Stimulated activated CD8-positive, alpha-beta memory T cell treated with anti-CD3 and anti-CD28 coated beads, Interleukin-7, amount 100 ng/mL, for 4 hours (primary cell): ENCODE measurements around the gene EPHB2.

Source experiments
- DNase-seq, 2 donors: peaks; one replicate each; pipeline ENCODE4 v3.0.0-alpha.2; 2020; ENCODE audit warnings: low read depth in 2 of 2

The EPHB2 gene

DNA sequence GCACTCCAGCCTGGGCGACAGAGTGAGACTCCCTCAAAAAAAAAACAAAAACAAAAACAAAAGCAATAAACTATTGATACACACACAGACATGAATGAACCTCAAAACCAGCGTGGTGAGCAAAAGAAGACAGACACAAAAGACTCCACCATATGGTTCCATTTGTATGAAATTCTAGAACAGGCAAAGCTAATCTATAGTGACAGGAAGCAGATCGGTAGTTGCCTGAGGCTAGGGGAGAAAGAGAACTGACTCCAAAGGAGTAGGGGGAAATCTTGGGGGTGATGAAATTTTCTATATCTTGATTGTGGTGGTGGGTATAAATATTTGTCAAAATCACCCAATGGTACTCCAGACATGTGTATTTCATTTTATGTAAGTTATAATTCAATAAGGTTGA, 241.2 kb downstream of the EPHB2 start:
- no peak for DNase-seq

DNA sequence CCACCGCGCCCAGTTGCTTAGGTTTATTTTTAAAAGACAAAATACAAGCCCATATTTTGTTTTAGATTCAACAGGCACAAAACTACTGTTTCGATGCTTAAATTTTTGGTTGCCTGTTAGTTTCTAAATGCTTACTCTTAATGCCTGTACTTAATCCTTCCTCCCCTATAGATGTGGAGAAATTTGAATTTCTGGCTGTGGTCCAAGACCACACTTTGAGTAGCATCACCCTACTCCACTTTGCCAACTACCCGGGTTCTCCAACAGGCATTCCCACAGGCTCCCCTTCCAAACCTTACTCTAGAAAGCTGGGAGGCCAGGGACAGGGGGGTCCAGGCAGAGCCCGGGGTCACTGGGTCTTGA, 242.0 kb downstream of the EPHB2 start:
- DNase-seq, result no peak

DNA sequence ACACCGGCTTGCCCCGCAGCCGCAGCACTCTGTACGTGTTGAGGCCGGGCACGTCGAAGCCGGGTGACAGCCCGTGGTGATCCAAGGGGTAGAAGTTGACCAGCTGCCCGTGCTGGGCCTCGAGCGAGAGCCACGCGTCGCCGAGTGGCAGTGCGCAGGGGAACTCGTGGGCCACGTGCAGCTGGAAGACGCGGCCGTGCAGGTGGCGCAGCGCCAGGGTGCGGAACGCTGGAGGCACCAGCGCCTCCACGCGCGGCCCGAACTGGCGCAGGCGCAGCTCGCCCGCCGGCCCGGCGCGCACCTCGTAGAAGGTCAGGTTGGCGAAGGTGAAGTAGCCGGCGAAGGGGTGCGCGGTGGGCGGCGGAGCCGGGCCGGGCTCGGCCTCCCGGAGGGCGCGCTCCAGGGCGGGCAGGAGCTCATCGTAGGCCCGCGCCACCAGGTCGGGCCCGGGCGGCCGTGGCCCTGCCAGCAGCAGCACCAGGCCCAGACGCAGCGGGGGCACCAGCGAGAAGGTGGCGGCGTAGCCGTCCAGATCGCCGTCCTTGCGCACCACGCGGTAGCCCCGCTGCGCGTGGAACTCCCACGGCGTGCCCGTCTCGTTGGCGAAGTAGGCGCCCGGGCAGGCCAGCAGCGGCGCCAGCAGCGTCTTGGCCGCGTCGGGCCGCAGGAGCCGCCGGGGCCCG, 242.6 kb downstream of the EPHB2 start:
- no peak for DNase-seq

DNA sequence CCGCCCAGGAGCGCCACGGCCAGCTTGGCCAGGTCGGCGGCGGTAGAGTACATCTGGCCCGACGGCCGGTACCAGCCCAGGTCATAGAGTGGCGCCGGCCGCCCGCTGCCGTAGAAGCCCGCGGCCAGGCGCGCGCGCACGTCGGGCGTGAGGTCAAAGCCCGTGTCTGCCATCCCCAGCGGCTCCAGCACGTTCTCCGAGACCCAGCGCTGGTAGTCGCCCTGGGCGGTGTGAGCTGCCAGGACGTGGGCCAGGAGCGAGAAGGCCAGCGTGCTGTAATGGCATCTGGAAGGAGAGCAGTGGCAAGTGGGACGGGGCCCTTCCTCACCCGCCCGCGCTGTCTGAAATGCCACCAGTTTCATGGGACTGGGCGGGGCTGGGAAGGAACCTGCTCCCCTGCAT, 243.1 kb downstream of the EPHB2 start:
- DNase-seq, result no peak

DNA sequence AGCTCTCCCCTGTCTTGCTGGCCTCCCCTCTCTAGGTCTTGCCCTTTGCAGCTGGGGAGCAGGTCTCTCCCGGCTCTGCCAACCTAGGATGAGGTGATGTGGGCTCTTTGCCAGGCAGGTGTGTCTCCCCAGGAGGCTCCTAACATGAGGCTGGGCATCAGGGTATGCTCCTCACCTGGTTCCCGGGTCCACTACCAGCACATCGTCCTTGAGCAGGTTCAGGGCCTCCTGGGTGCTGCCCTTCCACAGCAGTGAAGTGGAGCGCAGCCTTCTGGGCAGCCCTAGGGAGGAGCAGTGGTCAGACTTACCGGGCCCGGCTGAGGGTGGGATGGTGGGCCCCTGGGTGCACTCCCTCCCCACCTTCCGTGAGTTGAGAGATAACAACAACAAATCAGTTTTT, 244.5 kb downstream of the EPHB2 start:
- no peak for DNase-seq

DNA sequence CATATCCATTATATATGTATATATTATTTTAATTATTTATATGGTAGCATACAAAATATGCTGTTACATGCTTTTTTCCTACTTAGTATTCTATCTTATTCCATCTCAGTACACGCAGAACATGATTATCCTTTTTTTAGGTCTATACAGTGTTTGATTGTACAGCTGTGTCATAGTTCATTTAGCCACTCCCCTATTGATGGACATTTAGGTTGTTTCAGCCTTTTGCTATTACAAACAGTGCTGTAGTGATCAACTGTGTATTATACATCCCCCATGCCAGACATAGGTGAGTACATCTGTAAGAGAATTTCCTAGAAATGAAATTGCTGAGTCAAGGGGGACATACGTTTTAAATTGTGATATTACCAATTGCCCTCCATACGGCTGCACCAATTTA, 246.4 kb downstream of the EPHB2 start:
- DNase-seq, result no peak

DNA sequence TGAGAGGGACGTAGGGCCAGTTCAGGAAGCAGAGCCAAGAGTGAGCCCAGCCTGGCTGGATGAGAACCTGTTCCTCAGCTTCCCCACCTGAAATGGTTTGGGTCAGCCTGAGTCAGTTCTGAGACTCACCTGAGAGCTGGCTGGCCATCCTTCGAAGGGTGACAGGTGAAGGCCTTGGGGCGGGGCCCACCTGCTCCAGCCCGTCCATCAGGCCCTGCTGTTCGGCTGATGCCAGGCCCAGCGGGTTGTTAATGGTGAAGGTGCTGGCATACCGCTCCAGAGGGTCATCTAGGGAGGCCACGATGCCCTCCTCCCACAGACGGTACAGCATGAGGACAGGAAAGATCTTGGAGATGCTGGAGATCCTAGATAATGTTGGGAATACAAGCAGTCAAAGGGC, 247.9 kb downstream of the EPHB2 start:
- DNase-seq, result no peak

DNA sequence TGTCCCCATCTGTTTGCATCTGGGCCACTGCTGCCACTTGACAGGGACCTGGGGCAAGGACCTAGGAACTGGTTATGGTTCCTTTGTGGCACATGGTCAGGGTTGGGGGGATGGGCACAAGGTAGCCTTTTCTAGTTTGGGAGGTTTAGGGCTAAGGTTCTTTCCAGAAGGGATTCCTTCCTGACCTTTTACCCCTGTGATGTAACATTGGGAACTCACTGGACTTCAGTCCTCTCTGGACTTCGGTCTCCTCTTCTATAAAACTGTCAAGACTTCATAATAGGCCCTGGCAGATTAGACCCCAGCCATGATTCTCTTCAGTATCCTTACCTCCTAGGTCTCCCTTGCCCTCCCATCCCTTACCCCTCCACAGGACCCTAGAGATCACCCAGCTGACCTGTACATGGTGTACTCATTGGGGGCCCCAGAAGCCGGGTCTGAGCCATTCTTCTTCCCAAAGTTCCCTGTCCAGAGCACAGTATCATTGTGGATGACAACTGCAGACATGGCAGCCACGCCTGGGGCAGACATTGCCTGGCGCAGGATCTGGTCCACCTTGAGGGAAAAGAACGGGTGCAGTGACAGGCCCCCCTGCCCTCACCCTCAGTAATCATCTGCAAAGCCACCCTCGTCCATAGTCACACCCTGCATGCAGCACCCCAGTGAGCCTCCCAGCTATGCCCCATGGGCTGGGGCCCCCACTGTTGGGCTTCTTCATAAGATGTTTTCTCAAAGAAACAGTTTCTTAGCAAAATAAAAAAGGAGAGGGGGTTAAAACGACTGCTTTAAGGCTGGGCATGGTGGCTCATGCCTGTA, 249.1 kb downstream of the EPHB2 start:
- no peak for DNase-seq

DNA sequence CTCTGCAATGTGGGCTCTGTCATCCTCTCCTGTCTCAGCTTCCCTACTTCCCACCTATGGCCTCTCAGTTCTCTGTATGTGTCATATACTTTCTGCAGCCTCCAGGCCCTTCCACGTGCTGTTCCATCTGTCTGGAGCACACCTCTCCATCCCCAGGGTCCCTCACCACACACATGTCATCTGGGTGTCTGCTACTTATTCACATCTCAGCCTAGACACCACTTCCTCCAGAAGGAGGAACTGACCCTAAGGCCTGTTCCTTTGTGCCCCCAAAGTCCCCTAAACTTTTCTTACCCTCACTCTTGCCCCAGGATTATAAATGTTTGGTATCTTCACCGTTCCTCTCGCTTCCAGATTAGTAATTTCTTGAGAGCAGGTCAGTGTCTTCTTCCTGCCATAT, 251.9 kb downstream of the EPHB2 start:
- no peak for DNase-seq

DNA sequence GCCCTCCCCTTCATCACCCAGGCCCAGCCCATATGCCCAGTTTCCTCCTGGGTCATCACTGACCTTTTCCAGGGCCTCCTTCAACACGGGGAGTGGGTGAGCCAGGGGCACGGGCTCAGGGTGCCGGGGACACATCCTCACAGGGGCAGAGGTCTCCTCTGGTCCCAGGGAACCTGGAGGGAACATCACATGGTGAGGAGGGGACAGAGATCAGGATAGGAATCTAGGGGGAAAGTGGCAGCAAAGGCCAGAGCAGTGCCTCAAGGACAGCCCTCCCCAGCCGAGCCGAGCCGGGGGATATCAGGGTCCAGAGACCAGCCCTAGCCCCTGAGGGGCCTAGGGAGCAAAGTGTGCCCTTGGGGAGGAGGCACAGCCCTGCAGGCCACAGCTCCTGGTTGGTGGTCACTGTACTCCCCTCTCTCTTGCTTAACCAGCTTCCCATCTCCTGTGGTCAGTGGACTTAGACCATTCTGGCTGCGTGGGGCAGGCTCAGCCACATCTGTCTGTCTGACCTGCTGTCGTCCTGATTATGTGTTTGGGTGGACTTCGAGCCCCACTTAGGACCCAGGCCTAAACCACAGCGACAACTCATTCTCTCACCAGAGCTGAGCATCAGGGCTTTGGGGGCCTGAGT, 252.5 kb downstream of the EPHB2 start:
- no peak for DNase-seq

DNA sequence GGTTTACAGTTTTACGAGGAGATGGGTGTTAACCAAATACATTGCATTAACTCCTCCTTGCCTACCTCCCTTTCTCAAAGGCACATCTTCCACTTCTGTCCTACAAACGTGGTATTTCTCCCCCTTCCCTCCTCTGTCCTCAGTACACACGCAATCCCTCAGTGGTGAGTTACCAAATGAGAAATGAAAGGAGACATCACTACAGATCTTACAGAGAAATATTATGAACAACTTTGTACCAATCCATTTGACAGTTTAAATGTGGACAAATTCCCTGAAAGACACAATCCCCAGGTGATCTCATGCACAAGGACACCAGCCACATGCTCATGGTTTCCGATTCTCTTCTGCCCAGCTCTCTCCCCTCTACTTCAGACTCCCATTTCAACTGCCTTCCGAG, 255.7 kb downstream of the EPHB2 start:
- DNase-seq, result no peak

DNA sequence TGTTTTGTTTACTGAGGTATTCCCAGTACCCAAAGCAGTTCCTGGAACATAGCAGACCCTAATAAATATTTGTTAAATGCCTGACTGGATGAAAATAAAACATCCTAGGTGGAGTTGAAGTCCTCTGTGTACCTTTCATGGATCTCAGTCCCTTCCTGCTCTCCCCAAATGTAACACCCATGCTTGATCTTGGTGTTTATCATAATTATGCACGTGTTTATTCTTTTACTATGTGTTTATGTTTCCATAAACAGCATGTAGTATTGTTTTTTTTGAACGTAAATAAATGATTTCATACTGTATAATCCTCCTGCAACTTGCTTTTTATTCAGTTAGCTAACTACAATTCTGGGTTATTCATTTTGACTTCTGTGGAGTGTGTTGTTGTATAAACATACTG, 257.2 kb downstream of the EPHB2 start:
- no peak for DNase-seq

DNA sequence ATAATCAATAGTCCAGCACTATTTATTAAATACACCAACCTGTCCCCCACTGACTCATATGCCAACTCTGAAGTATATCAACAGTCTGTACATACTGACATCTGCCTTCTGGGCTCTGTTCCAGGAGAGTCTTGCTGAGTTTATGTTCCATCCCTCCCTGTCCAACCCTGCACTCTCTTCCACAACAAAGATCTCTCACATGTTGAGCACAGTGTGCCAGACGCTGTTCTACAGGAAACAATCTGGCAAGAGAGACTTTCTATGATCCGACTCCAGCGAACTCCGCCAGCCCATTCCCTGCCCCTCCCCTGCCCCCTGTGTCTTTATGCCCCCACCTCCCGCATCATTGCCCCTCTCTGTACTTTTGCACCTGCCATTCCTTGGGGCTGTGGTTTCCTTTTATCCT, 258.7 kb downstream of the EPHB2 start:
- no peak for DNase-seq

DNA sequence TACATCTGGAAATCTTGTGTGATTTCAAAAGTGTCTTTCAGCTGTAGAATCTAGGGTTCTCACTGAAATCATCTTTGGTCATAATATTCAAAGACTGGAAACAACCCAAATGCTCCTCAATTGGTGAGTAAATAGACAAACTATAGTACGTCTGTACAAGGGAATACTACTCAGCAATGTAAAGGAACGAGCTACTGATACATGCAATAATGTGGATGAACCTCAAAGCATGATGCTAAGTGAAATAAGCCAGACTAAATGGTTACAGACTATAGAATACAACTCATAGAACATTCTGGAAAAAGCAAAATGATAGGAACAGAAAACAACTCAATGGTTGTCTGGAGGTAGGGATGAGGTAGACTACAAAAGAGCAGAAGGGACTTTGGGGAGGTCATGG, 259.5 kb downstream of the EPHB2 start:
- no peak for DNase-seq
